ENCODE results near the gene STXBP5L.

DNA sequence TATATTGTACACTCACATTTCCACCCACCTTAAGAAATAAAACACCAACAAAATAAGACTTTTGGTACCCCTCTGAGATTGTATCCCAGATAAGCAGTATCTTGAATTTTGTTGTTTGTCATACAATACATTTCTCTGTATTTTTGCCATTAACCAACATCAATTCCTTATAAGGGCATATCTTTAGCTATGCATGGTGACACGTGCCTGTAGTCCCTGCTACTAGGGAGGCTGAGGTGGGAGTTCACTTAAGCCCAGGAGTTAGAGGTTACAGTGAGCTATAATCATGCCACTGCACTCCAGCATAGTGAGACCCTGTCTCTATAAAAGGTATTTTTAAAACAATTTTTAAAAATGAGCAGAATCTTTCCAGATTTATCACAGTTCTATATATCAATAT, 32.5 kb upstream of the STXBP5L start:
- TF ChIP-seq, protein P1, sequence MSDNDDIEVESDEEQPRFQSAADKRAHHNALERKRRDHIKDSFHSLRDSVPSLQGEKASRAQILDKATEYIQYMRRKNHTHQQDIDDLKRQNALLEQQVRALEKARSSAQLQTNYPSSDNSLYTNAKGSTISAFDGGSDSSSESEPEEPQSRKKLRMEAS (IDR thresholded peaks at IDR 0.05), result no peak
- TF ChIP-seq, protein P2, sequence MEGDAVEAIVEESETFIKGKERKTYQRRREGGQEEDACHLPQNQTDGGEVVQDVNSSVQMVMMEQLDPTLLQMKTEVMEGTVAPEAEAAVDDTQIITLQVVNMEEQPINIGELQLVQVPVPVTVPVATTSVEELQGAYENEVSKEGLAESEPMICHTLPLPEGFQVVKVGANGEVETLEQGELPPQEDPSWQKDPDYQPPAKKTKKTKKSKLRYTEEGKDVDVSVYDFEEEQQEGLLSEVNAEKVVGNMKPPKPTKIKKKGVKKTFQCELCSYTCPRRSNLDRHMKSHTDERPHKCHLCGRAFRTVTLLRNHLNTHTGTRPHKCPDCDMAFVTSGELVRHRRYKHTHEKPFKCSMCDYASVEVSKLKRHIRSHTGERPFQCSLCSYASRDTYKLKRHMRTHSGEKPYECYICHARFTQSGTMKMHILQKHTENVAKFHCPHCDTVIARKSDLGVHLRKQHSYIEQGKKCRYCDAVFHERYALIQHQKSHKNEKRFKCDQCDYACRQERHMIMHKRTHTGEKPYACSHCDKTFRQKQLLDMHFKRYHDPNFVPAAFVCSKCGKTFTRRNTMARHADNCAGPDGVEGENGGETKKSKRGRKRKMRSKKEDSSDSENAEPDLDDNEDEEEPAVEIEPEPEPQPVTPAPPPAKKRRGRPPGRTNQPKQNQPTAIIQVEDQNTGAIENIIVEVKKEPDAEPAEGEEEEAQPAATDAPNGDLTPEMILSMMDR (IDR thresholded peaks at IDR 0.05), result no peak
